GM23338 (cell line): ENCODE measurements around the gene KCNK3. TPM values are rescaled to one million over a fixed set of nuclear protein-coding genes. Genes with fewer than 3 reads are reported as not detected.
"Not testable (repeated sequence)": the region's sequence is repeated elsewhere in the genome, so short reads cannot be mapped to it uniquely, and the experiment has no call there.

Experiments
- ATAC-seq: fragments of 200-7000 bp; cut with Tn5 transposase; 3 replicates; pipeline ENCODE4 v1.9.1; 2020
- DNase-seq: peaks from one replicate; pipeline ENCODE4 v3.0.0-alpha.2; 2015; ENCODE audit warnings: low spot score
- H2AFZ ChIP-seq: fragments of 200-600 bp; sonication (generic); 2 replicates; pipeline ENCODE4 v1.8.0; 2016; ENCODE audit warnings: antibody characterized with exemption, mild to moderate bottlenecking, moderate library complexity
- H3F3A ChIP-seq: fragments of 200-600 bp; sonication (generic); replicated peaks from 2 replicates; pipeline ENCODE4 v1.8.0; 2017; ENCODE audit warnings: antibody characterized with exemption, mixed run types, low read depth
- H3K27ac ChIP-seq: fragments of 200-600 bp; sonication (generic); 2 replicates; pipeline ENCODE4 v1.6.1; 2016; ENCODE audit warnings: low read depth
- H3K27me3 ChIP-seq: fragments of 200-600 bp; sonication (generic); 2 replicates; pipeline ENCODE4 v1.8.0; 2016; ENCODE audit warnings: mild to moderate bottlenecking, mixed run types, moderate library complexity; ENCODE audit not compliant: insufficient read depth
- H3K36me3 ChIP-seq: fragments of 200-600 bp; sonication (generic); 2 replicates; pipeline ENCODE4 v1.8.0; 2016; ENCODE audit warnings: mild to moderate bottlenecking; ENCODE audit not compliant: insufficient read depth
- H3K4me1 ChIP-seq: fragments of 200-600 bp; sonication (generic); 2 replicates; pipeline ENCODE4 v1.8.0; 2016; ENCODE audit warnings: mild to moderate bottlenecking, moderate library complexity; ENCODE audit not compliant: insufficient read depth
- H3K4me2 ChIP-seq: fragments of 200-600 bp; sonication (generic); 2 replicates; pipeline ENCODE4 v1.7.1; 2017; ENCODE audit warnings: mixed run types
- H3K4me3 ChIP-seq: fragments of 200-600 bp; sonication (generic); 2 replicates; pipeline ENCODE4 v1.6.1; 2016; ENCODE audit warnings: mixed run types
- H3K79me2 ChIP-seq: fragments of 200-600 bp; sonication (generic); replicated peaks from 2 replicates; pipeline ENCODE4 v1.8.0; 2017; ENCODE audit warnings: mild to moderate bottlenecking; ENCODE audit not compliant: insufficient read depth
- H3K9me2 ChIP-seq: fragments of 200-600 bp; sonication (generic); 2 replicates; pipeline ENCODE4 v1.8.0; 2017; ENCODE audit not compliant: insufficient read depth
- H4K20me1 ChIP-seq: fragments of 200-600 bp; sonication (generic); replicated peaks from 2 replicates; pipeline ENCODE4 v1.8.0; 2017; ENCODE audit warnings: mild to moderate bottlenecking; ENCODE audit not compliant: insufficient read depth
- H3K27ac Mint-ChIP-seq: 2 replicates; pipeline ENCODE4 v1.8.0; 2020; ENCODE audit warnings: inconsistent platforms, mild to moderate bottlenecking, moderate library complexity, mixed read lengths
- H3K27me3 Mint-ChIP-seq: 3 replicates; pipeline ENCODE4 v1.8.0; 2022; ENCODE audit warnings: low read depth, mild to moderate bottlenecking, moderate library complexity, mixed read lengths, inconsistent platforms; ENCODE audit not compliant: insufficient read depth, poor library complexity
- H3K36me3 Mint-ChIP-seq: 3 replicates; pipeline ENCODE4 v1.8.0; 2021; ENCODE audit warnings: low read depth, mild to moderate bottlenecking, inconsistent platforms, moderate library complexity, mixed read lengths
- H3K4me1 Mint-ChIP-seq: 3 replicates; pipeline ENCODE4 v1.8.0; 2020; ENCODE audit warnings: mild to moderate bottlenecking, inconsistent platforms, mixed read lengths
- H3K4me3 Mint-ChIP-seq: 3 replicates; pipeline ENCODE4 v1.8.0; 2021; ENCODE audit warnings: moderate library complexity, mild to moderate bottlenecking, inconsistent platforms, mixed read lengths
- H3K9me3 Mint-ChIP-seq: 3 replicates; pipeline ENCODE4 v1.8.0; 2020; ENCODE audit warnings: moderate library complexity, mild to moderate bottlenecking, inconsistent platforms, mixed read lengths
- CTCF ChIP-seq, 2 experiments: fragments of 200-600 bp in 1 of 2; sonication (generic) in 1 of 2; conservative IDR thresholded peaks; 2 replicates each; pipeline versions ENCODE4 v1.5.1 to v1.6.1; 2016 to 2017; ENCODE audit warnings: antibody characterized with exemption in 2 of 2, low read depth in 2 of 2, mild to moderate bottlenecking in 2 of 2, moderate library complexity in 1 of 2
- EZH2 ChIP-seq: fragments of 200-600 bp; sonication (generic); IDR thresholded peaks from one replicate; pipeline ENCODE4 v1.8.0; 2017; ENCODE audit warnings: antibody characterized with exemption, mild to moderate bottlenecking, low read depth; ENCODE audit not compliant: unreplicated experiment
- EZH2phosphoT487 ChIP-seq: fragments of 200-600 bp; sonication (generic); IDR thresholded peaks from one replicate; pipeline ENCODE4 v1.8.1; 2018; ENCODE audit warnings: antibody characterized with exemption; ENCODE audit not compliant: unreplicated experiment
- NANOG ChIP-seq: IDR thresholded peaks from 2 replicates; pipeline ENCODE4 v1.6.1; 2016; ENCODE audit warnings: antibody characterized with exemption, borderline replicate concordance
- POLR2AphosphoS5 ChIP-seq: IDR thresholded peaks from 2 replicates; pipeline ENCODE4 v1.6.1; 2016; ENCODE audit warnings: antibody characterized with exemption, low read depth
- polyA plus RNA-seq: library from polyadenylated mRNA; unstranded; fragments of >200 nt; fragmentation: Nextera tagmentation; extraction: Ambion mirVana; gene quantifications from 2 replicates; pipeline ENCODE4 v1.2.1, GENCODE V29; 2016
- total RNA-seq: library from RNA; depleted of rRNA; stranded (reverse); fragments of >200 nt; shearing (Covaris generic); gene quantifications from 2 replicates; pipeline ENCODE4 v1.2.3, GENCODE V29; 2014
- TF ChIP-seq, protein P1 (sequence below): IDR thresholded peaks from one replicate; pipeline ENCODE4 v1.6.1; 2018; ENCODE audit warnings: antibody characterized with exemption; ENCODE audit not compliant: unreplicated experiment

Gene KCNK3
- total and polyA plus RNA-seq, 2 experiments from 2014 or later: not detected

DNA sequence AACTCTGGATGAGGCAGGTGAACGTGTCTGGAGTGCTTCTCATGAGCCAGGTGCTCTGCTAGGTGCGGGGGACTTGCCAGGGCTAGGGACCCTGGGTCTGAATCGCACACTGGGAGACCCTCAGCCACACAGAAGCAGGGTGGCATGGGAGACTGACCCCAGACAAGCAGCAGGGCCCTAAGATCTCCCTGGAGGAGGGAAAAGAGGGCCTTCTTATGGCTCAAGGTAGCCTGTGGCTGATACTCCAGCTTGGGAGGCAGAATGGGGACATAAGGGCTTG, 38.5 kb upstream of the KCNK3 start (continued):
- TF ChIP-seq, protein P1, sequence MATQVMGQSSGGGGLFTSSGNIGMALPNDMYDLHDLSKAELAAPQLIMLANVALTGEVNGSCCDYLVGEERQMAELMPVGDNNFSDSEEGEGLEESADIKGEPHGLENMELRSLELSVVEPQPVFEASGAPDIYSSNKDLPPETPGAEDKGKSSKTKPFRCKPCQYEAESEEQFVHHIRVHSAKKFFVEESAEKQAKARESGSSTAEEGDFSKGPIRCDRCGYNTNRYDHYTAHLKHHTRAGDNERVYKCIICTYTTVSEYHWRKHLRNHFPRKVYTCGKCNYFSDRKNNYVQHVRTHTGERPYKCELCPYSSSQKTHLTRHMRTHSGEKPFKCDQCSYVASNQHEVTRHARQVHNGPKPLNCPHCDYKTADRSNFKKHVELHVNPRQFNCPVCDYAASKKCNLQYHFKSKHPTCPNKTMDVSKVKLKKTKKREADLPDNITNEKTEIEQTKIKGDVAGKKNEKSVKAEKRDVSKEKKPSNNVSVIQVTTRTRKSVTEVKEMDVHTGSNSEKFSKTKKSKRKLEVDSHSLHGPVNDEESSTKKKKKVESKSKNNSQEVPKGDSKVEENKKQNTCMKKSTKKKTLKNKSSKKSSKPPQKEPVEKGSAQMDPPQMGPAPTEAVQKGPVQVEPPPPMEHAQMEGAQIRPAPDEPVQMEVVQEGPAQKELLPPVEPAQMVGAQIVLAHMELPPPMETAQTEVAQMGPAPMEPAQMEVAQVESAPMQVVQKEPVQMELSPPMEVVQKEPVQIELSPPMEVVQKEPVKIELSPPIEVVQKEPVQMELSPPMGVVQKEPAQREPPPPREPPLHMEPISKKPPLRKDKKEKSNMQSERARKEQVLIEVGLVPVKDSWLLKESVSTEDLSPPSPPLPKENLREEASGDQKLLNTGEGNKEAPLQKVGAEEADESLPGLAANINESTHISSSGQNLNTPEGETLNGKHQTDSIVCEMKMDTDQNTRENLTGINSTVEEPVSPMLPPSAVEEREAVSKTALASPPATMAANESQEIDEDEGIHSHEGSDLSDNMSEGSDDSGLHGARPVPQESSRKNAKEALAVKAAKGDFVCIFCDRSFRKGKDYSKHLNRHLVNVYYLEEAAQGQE: no peak
- TF ChIP-seq POLR2AphosphoS5: no peak
- no peak for TF ChIP-seq NANOG

- not testable (repeated sequence) for H3K27me3 ChIP-seq, H4K20me1 ChIP-seq, H3K27ac ChIP-seq, H3K9me2 ChIP-seq, H3K4me3 Mint-ChIP-seq, H3K27me3 Mint-ChIP-seq, ATAC-seq, H3K36me3 Mint-ChIP-seq, H3K36me3 ChIP-seq, H3K27ac Mint-ChIP-seq, H3K4me1 ChIP-seq, H3F3A ChIP-seq, DNase-seq, H3K4me3 ChIP-seq, H3K79me2 ChIP-seq
- H3K9me3 Mint-ChIP-seq: peaks cover 15% of the 10 kb centered on the region
- H2AFZ ChIP-seq: peak overlapping the region; percentile 52; the same call in 1 of the 2 replicates
- peaks cover 20% of the 10 kb centered on the region for H3K4me1 Mint-ChIP-seq
- H3K4me2 ChIP-seq: peak overlapping the region; percentile 48; the same call in 1 of the 2 replicates
These were observed 37.4 kb upstream of the KCNK3 start for GRCh38 chr2:26655120-26655519.

DNA sequence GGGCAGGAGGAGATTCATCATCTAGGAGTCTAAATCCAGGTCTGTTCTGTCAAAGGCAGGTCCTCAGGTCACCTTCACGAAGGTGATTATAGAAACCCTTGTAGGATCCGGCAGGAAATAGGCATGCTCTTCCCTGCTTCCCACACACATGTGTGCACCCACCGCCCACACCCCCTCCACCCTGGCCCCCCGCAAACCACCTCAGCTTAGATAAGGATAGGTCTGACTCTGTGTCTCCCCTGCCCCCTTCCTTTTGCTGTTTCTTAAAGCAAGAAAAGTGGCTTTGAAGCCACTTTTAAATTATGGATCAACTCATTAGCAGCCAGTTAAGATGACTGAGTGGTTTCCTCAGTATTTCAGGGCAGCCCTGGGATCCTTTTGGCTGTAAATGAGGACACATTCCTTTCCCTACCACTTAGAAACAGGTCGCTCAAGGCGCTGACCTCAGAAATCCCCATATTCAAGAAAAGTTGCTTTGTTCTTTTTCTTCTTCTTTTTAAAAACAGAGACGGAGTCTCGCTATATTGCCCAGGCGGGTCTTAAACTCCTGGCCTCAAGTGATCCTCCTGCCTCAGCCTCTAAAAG, 36.8 kb upstream of the KCNK3 start:
- Mint-ChIP-seq H3K9me3 (peaks cover 20% of the 10 kb centered on the region), H3K4me3 (no peak overlapping the region), H3K27me3 (peaks cover 9% of the 10 kb centered on the region), H3K4me1 (peaks cover 20% of the 10 kb centered on the region), H3K27ac (no peak overlapping the region; the same call in 1 of the 2 replicates), H3K36me3 (no peaks in the 10 kb centered on the region; the same call in 2 of the 3 replicates)
- TF ChIP-seq EZH2phosphoT487 (no peak), NANOG (peak; percentile 25; the same call in 1 of the 2 replicates), CTCF (conservative IDR thresholded peaks at IDR 0.05; ENCODE audit: low read depth in 2 of 2) (no peak), EZH2 (no peak)
- H3K4me3 ChIP-seq: no peak overlapping the region
- peak overlapping the region; percentile 52; the same call in 1 of the 2 replicates for H2AFZ ChIP-seq
- H3F3A ChIP-seq: no peaks in the 10 kb centered on the region
- no peak overlapping the region for H3K27ac ChIP-seq
- H3K36me3 ChIP-seq: peaks cover 4% of the 10 kb centered on the region; the same call in 1 of the 2 replicates
- peak overlapping the region; percentile 48; the same call in 1 of the 2 replicates for H3K4me2 ChIP-seq
- DNase-seq: peak; percentile 44
- ATAC-seq: peak; percentile 84
- no peaks in the 10 kb centered on the region for H4K20me1 ChIP-seq
- no peaks in the 10 kb centered on the region for H3K9me2 ChIP-seq
- no peaks in the 10 kb centered on the region for H3K27me3 ChIP-seq
- H3K4me1 ChIP-seq: peaks cover 5% of the 10 kb centered on the region
- H3K79me2 ChIP-seq: no peaks in the 10 kb centered on the region
